ENCODE measurements around the gene PTPN6. TPM values are rescaled to one million over a fixed set of nuclear protein-coding genes. Genes with fewer than 3 reads are reported as not detected.

The PTPN6 gene
- total and polyA plus RNA-seq, 2 of the 4 experiments (the other 2 are of a cell fraction): under 0.01 to 0.14 TPM

Small RNA genes lying within 50 kb of the gene (microRNA-seq; reads per million reads assigned to microRNA genes)
- gene MIR141 (ENCODE audit: insufficient read depth in 1 of 2, insufficient read length in 1 of 2, unreplicated experiment in 1 of 2) (9.1 to 31.0 reads per million in 2 experiments), gene MIR200C (ENCODE audit: insufficient read depth in 1 of 2, insufficient read length in 1 of 2, unreplicated experiment in 1 of 2) (86.9 to 198 reads per million in 2 experiments), gene RNU7-1 (ENCODE audit: insufficient read depth, insufficient read length) (not detected), gene SCARNA12 (ENCODE audit: insufficient read depth, insufficient read length) (10.3 reads per million, percentile 10 among the genes with 10 or more reads in this experiment)

Small RNA genes lying within 50 kb of the gene (small RNA-seq; reads per million reads assigned to genes)
- gene MIR141: 1.4 to 41.3 (median 26.4) reads per million in 5 experiments
- gene MIR200C: 1.1 to 19.8 (median 10.2) reads per million in 5 experiments
- 0 reads per million in 5 experiments for gene RNU7-1
- 0 to 1.6 (median 1.4) reads per million in 5 experiments for gene SCARNA12

Other genes with a start within 250 kb of the PTPN6 start
- gene COPS7A, start 227.3 kb upstream of the PTPN6 start, total RNA-seq (2012; rRNA removed): 51.4 and 58.8 TPM in 2 replicates
- gene COPS7A, start 227.3 kb upstream of the PTPN6 start, polyA plus RNA-seq (2012; rRNA removed): 135 and 138 TPM in 2 replicates
- gene MLF2, start 198.2 kb upstream of the PTPN6 start, total RNA-seq (2012; rRNA removed): 236 and 244 TPM in 2 replicates
- gene MLF2, start 198.2 kb upstream of the PTPN6 start, polyA plus RNA-seq (2012; rRNA removed): 359 and 403 TPM in 2 replicates
- gene PTMS, start 185.0 kb upstream of the PTPN6 start, total RNA-seq (2012; rRNA removed): 11.4 and 17.2 TPM in 2 replicates
- gene PTMS, start 185.0 kb upstream of the PTPN6 start, polyA plus RNA-seq (2012; rRNA removed): 275 and 288 TPM in 2 replicates
- gene LAG3, start 178.8 kb upstream of the PTPN6 start, total RNA-seq (2012; rRNA removed): not detected in 2 replicates
- gene LAG3, start 178.8 kb upstream of the PTPN6 start, polyA plus RNA-seq (2012; rRNA removed): 0.41 and 0.66 TPM in 2 replicates
- 4.2 and 5.7 TPM in 2 replicates for gene CD4, start 161.8 kb upstream of the PTPN6 start, total RNA-seq (2012; rRNA removed)
- 15.0 and 15.7 TPM in 2 replicates for gene CD4, start 161.8 kb upstream of the PTPN6 start, polyA plus RNA-seq (2012; rRNA removed)
- gene GPR162, start 129.5 kb upstream of the PTPN6 start, total RNA-seq (2012; rRNA removed): 1.7 and 2.9 TPM in 2 replicates
- 6.0 and 7.8 TPM in 2 replicates for gene GPR162, start 129.5 kb upstream of the PTPN6 start, polyA plus RNA-seq (2012; rRNA removed)
- 25.8 and 27.8 TPM in 2 replicates for gene P3H3, start 122.9 kb upstream of the PTPN6 start, total RNA-seq (2012; rRNA removed)
- gene P3H3, start 122.9 kb upstream of the PTPN6 start, polyA plus RNA-seq (2012; rRNA removed): 83.9 and 90.5 TPM in 2 replicates
- gene GNB3, start 110.4 kb upstream of the PTPN6 start, total RNA-seq (2012; rRNA removed): 0.56 and 0.72 TPM in 2 replicates
- gene GNB3, start 110.4 kb upstream of the PTPN6 start, polyA plus RNA-seq (2012; rRNA removed): 20.5 and 20.7 TPM in 2 replicates
- 23.5 and 30.3 TPM in 2 replicates for gene CDCA3, start 100.1 kb upstream of the PTPN6 start, total RNA-seq (2012; rRNA removed)
- gene CDCA3, start 100.1 kb upstream of the PTPN6 start, polyA plus RNA-seq (2012; rRNA removed): 61.0 and 67.5 TPM in 2 replicates
- gene USP5, start 99.2 kb upstream of the PTPN6 start, total RNA-seq (2012; rRNA removed): 119 and 125 TPM in 2 replicates
- 67.7 and 69.7 TPM in 2 replicates for gene USP5, start 99.2 kb upstream of the PTPN6 start, polyA plus RNA-seq (2012; rRNA removed)
- gene TPI1, start 83.8 kb upstream of the PTPN6 start, total RNA-seq (2012; rRNA removed): 1,842 and 2,176 TPM in 2 replicates
- 1,995 and 2,214 TPM in 2 replicates for gene TPI1, start 83.8 kb upstream of the PTPN6 start, polyA plus RNA-seq (2012; rRNA removed)
- 1.1 and 1.3 TPM in 2 replicates for gene SPSB2, start 78.1 kb upstream of the PTPN6 start, total RNA-seq (2012; rRNA removed)
- gene SPSB2, start 78.1 kb upstream of the PTPN6 start, polyA plus RNA-seq (2012; rRNA removed): 4.1 and 4.3 TPM in 2 replicates
- 8.9 and 11.1 TPM in 2 replicates for gene LRRC23, start 46.5 kb upstream of the PTPN6 start, total RNA-seq (2012; rRNA removed)
- gene LRRC23, start 46.5 kb upstream of the PTPN6 start, polyA plus RNA-seq (2012; rRNA removed): 9.2 and 11.4 TPM in 2 replicates
- 20.8 and 28.3 TPM in 2 replicates for gene ENO2, start 36.8 kb upstream of the PTPN6 start, total RNA-seq (2012; rRNA removed)
- 81.5 and 92.8 TPM in 2 replicates for gene ENO2, start 36.8 kb upstream of the PTPN6 start, polyA plus RNA-seq (2012; rRNA removed)
- 2.5 and 3.4 TPM in 2 replicates for gene ATN1, start 23.4 kb upstream of the PTPN6 start, total RNA-seq (2012; rRNA removed)
- 58.7 and 59.8 TPM in 2 replicates for gene ATN1, start 23.4 kb upstream of the PTPN6 start, polyA plus RNA-seq (2012; rRNA removed)
- not detected in 2 replicates for gene RNU7-1, start 7.5 kb upstream of the PTPN6 start, total RNA-seq (2012; rRNA removed)
- not detected in 2 replicates for gene RNU7-1, start 7.5 kb upstream of the PTPN6 start, polyA plus RNA-seq (2012; rRNA removed)
- gene C12orf57, start 7.3 kb upstream of the PTPN6 start, total RNA-seq (2012; rRNA removed): 197 and 238 TPM in 2 replicates
- 530 and 703 TPM in 2 replicates for gene C12orf57, start 7.3 kb upstream of the PTPN6 start, polyA plus RNA-seq (2012; rRNA removed)
- gene PHB2, start 19.3 kb downstream of the PTPN6 start, total RNA-seq (2012; rRNA removed): 219 and 240 TPM in 2 replicates
- gene PHB2, start 19.3 kb downstream of the PTPN6 start, polyA plus RNA-seq (2012; rRNA removed): 286 and 298 TPM in 2 replicates
- 43.6 and 66.1 TPM in 2 replicates for gene EMG1, start 19.6 kb downstream of the PTPN6 start, total RNA-seq (2012; rRNA removed)
- 37.5 and 43.1 TPM in 2 replicates for gene EMG1, start 19.6 kb downstream of the PTPN6 start, polyA plus RNA-seq (2012; rRNA removed)
- 6.4 and 7.0 TPM in 2 replicates for gene LPCAT3, start 67.1 kb downstream of the PTPN6 start, total RNA-seq (2012; rRNA removed)
- gene LPCAT3, start 67.1 kb downstream of the PTPN6 start, polyA plus RNA-seq (2012; rRNA removed): 17.4 and 18.6 TPM in 2 replicates
- gene C1S, start 109.4 kb downstream of the PTPN6 start, total RNA-seq (2012; rRNA removed): 34.4 and 49.6 TPM in 2 replicates
- gene C1S, start 109.4 kb downstream of the PTPN6 start, polyA plus RNA-seq (2012; rRNA removed): 64.1 and 85.4 TPM in 2 replicates
- 19.4 and 38.4 TPM in 2 replicates for gene C1R, start 141.1 kb downstream of the PTPN6 start, total RNA-seq (2012; rRNA removed)
- gene C1R, start 141.1 kb downstream of the PTPN6 start, polyA plus RNA-seq (2012; rRNA removed): 153 and 165 TPM in 2 replicates
- gene C1RL, start 157.9 kb downstream of the PTPN6 start, total RNA-seq (2012; rRNA removed): 7.5 and 9.1 TPM in 2 replicates
- gene C1RL, start 157.9 kb downstream of the PTPN6 start, polyA plus RNA-seq (2012; rRNA removed): 12.0 and 12.3 TPM in 2 replicates
- not detected in 2 replicates for gene RBP5, start 177.5 kb downstream of the PTPN6 start, total RNA-seq (2012; rRNA removed)
- 0.15 TPM in 1 of 2 replicates, not detected in the other for gene RBP5, start 177.5 kb downstream of the PTPN6 start, polyA plus RNA-seq (2012; rRNA removed)
- gene CLSTN3, start 179.0 kb downstream of the PTPN6 start, total RNA-seq (2012; rRNA removed): 4.1 and 5.3 TPM in 2 replicates
- 14.5 and 16.4 TPM in 2 replicates for gene CLSTN3, start 179.0 kb downstream of the PTPN6 start, polyA plus RNA-seq (2012; rRNA removed)
- gene PEX5, start 238.3 kb downstream of the PTPN6 start, total RNA-seq (2012; rRNA removed): 18.3 and 18.6 TPM in 2 replicates
- gene PEX5, start 238.3 kb downstream of the PTPN6 start, polyA plus RNA-seq (2012; rRNA removed): 13.6 and 14.4 TPM in 2 replicates